HFF-Myc (cell line): Measurements from ENCODE around the gene GRID1.
A peak's percentile ranks its signal among the peaks of the same experiment; 100 is the strongest.

Experiments
- DNase-seq: peaks from one replicate; pipeline ENCODE4 v3.0.0-alpha.2; 2011; ENCODE audit warnings: low read depth; ENCODE audit errors: extremely low read depth
- H3K4me3 ChIP-seq: replicated peaks from 2 replicates; pipeline ENCODE4 v1.5.1; 2011; ENCODE audit warnings: low read depth, mild to moderate bottlenecking, control low read depth, low read length
- CTCF ChIP-seq: IDR thresholded peaks from 2 replicates; pipeline ENCODE4 v1.5.1; 2012; ENCODE audit warnings: mild to moderate bottlenecking, low read depth, low read length, control low read depth; ENCODE audit errors: missing control alignments

Gene GRID1

GRCh38 chr10:86354761-86355540, 11.6 kb downstream of the GRID1 start:
- no peak for DNase-seq
- no peak overlapping the region for H3K4me3 ChIP-seq
- TF ChIP-seq CTCF, result no peak

GRCh38 chr10:86353506-86354485, 12.8 kb downstream of the GRID1 start:
- TF ChIP-seq CTCF, result no peak
- no peak for DNase-seq
- no peak overlapping the region for H3K4me3 ChIP-seq

- no peak for DNase-seq
- no peak for TF ChIP-seq CTCF
- H3K4me3 ChIP-seq, result no peak overlapping the region
These were observed 15.7 kb downstream of the GRID1 start for GRCh38 chr10:86350897-86351296.

GRCh38 chr10:86349940-86350630, 16.5 kb downstream of the GRID1 start:
- H3K4me3 ChIP-seq, result no peak overlapping the region
- no peak for DNase-seq
- TF ChIP-seq CTCF, result no peak

GRCh38 chr10:86349474-86349873, 17.1 kb downstream of the GRID1 start:
- peak; percentile 3 for DNase-seq
- TF ChIP-seq CTCF, result peak; percentile 48
- no peak overlapping the region for H3K4me3 ChIP-seq

- no peak for TF ChIP-seq CTCF
- no peak overlapping the region for H3K4me3 ChIP-seq
- no peak for DNase-seq
These were observed 18.0 kb downstream of the GRID1 start for GRCh38 chr10:86348321-86349210.
